ENCODE results near the gene TAPBPL.
"Not testable (repeated sequence)": the region's sequence is repeated elsewhere in the genome, so short reads cannot be mapped to it uniquely, and the experiment has no call there.

- not testable (repeated sequence) for TF ChIP-seq CSRNP3 (CRISPR knock-in tag; IDR thresholded peaks at IDR 0.05); ZFP3 (CRISPR knock-in tag; IDR thresholded peaks at IDR 0.05); ZFP30 (CRISPR knock-in tag; IDR thresholded peaks at IDR 0.05); PATZ1 (CRISPR knock-in tag; IDR thresholded peaks at IDR 0.05; ENCODE audit: borderline replicate concordance); GLIS3 (CRISPR knock-in tag; IDR thresholded peaks at IDR 0.05); RARB (CRISPR knock-in tag; IDR thresholded peaks at IDR 0.05); SNAI2 (CRISPR knock-in tag; IDR thresholded peaks at IDR 0.05); ZC3H10 (CRISPR knock-in tag; IDR thresholded peaks at IDR 0.05); ARNTL (CRISPR knock-in tag; IDR thresholded peaks at IDR 0.05; ENCODE audit: borderline replicate concordance, low read depth); OSR1 (CRISPR knock-in tag; IDR thresholded peaks at IDR 0.05)
Measured at GRCh38 chr12:6475233-6475975, 23.6 kb downstream of the TAPBPL start.
